ENCODE measurements around the gene LZIC.
A peak's percentile ranks its signal among the peaks of the same experiment; 100 is the strongest.

The LZIC gene

GRCh38 chr1:9886092-9886742 is 57.0 kb downstream of the LZIC start:
- FAIRE-seq, result no peak
- no peak for DNase-seq (ENCODE audit: low spot score)

- FAIRE-seq (no peak), DNase-seq (ENCODE audit: low spot score) (no peak)
Measured at GRCh38 chr1:9884805-9885204, 58.4 kb downstream of the LZIC start.

GRCh38 chr1:9883585-9884449 is 59.4 kb downstream of the LZIC start:
- no peak for FAIRE-seq
- no peak for DNase-seq (ENCODE audit: low spot score)

GRCh38 chr1:9882945-9883303 is 60.3 kb downstream of the LZIC start:
- FAIRE-seq, result no peak

GRCh38 chr1:9882296-9882944 is 60.8 kb downstream of the LZIC start:
- DNase-seq (ENCODE audit: low spot score) (no peak), FAIRE-seq (no peak)

More at GRCh38 chr1:9882945-9883303, 60.3 kb downstream of the LZIC start:
- DNase-seq (ENCODE audit: low spot score), result no peak

- DNase-seq (ENCODE audit: low spot score) (peak; percentile 80), FAIRE-seq (peak; percentile 91)
Measured at GRCh38 chr1:9881838-9882249, 61.3 kb downstream of the LZIC start.
